PC-9 (cell line): ENCODE data around the gene RSAD1. TPM values are rescaled to one million over a fixed set of nuclear protein-coding genes. Genes with fewer than 3 reads are reported as not detected.

Experiments
- BruUV-seq: library from RNA; stranded (reverse); fragments of 400-500 nt; replicated peaks from 2 replicates; lab custom pipeline; 2021; lab: Mats Ljungman, UMichigan
- CTCF ChIA-PET: fragments of 300-600 bp; sonication (Branson Sonifier 250); formaldehyde crosslinking; loops from one replicate; lab custom pipeline; 2022; ENCODE audit warnings: antibody characterized with exemption; lab: Charles Lee
- POLR2A ChIA-PET: fragments of 300-600 bp; sonication (Branson Sonifier 250); formaldehyde crosslinking; loops from one replicate; lab custom pipeline; 2022; ENCODE audit warnings: antibody characterized with exemption; ENCODE audit not compliant: unreplicated experiment; lab: Charles Lee
- DNase-seq, 2 experiments: peaks; one replicate each; pipeline versions ENCODE4 v3.0.0 to v3.0.0-alpha.2; 2015 to 2022; ENCODE audit warnings: mixed read lengths in 1 of 2
- H2AFZ ChIP-seq: fragments of 200-600 bp; sonication (generic); 2 replicates; pipeline ENCODE4 v1.8.1; 2017; ENCODE audit warnings: antibody characterized with exemption
- H3F3A ChIP-seq: fragments of 200-600 bp; sonication (generic); 2 replicates; pipeline ENCODE4 v1.8.1; 2017; ENCODE audit warnings: antibody characterized with exemption, mild to moderate bottlenecking, low read depth; ENCODE audit not compliant: insufficient read depth
- H3K27ac ChIP-seq: fragments of 200-600 bp; sonication (generic); 2 replicates; pipeline ENCODE4 v1.6.1; 2016; ENCODE audit warnings: mixed run types
- H3K27me3 ChIP-seq: fragments of 200-600 bp; sonication (generic); 2 replicates; pipeline ENCODE4 v1.6.1; 2016; ENCODE audit warnings: low read depth, mixed run types; ENCODE audit not compliant: insufficient read depth
- H3K36me3 ChIP-seq: fragments of 200-600 bp; sonication (generic); 2 replicates; pipeline ENCODE4 v1.6.1; 2016; ENCODE audit warnings: low read depth, mixed run types
- H3K4me1 ChIP-seq: fragments of 200-600 bp; sonication (generic); replicated peaks from 2 replicates; pipeline ENCODE4 v1.6.1; 2016; ENCODE audit warnings: mixed run types; ENCODE audit not compliant: insufficient read depth
- H3K4me2 ChIP-seq: fragments of 200-600 bp; sonication (generic); 2 replicates; pipeline ENCODE4 v1.6.1; 2017; ENCODE audit warnings: mixed run types
- H3K4me3 ChIP-seq: fragments of 200-600 bp; sonication (generic); 2 replicates; pipeline ENCODE4 v1.6.1; 2016; ENCODE audit warnings: mixed run types
- H3K79me2 ChIP-seq: fragments of 200-600 bp; sonication (generic); 2 replicates; pipeline ENCODE4 v1.6.1; 2017; ENCODE audit warnings: low read depth, mixed run types
- H3K9me2 ChIP-seq: fragments of 200-600 bp; sonication (generic); 2 replicates; pipeline ENCODE4 v1.8.1; 2017; ENCODE audit warnings: mild to moderate bottlenecking; ENCODE audit not compliant: insufficient read depth
- H3K9me3 ChIP-seq: fragments of 200-600 bp; sonication (generic); 2 replicates; pipeline ENCODE4 v1.8.1; 2016; ENCODE audit warnings: low read depth; ENCODE audit not compliant: insufficient read depth
- H4K20me1 ChIP-seq: fragments of 200-600 bp; sonication (generic); 2 replicates; pipeline ENCODE4 v1.8.1; 2017; ENCODE audit not compliant: insufficient read depth
- CTCF ChIP-seq: fragments of 200-600 bp; sonication (generic); conservative IDR thresholded peaks from 2 replicates; pipeline ENCODE4 v1.6.1; 2017; ENCODE audit warnings: mixed run types, antibody characterized with exemption, mild to moderate bottlenecking, moderate library complexity
- EZH2 ChIP-seq: fragments of 200-600 bp; sonication (generic); IDR thresholded peaks from 2 replicates; pipeline ENCODE4 v1.8.0; 2017; ENCODE audit warnings: antibody characterized with exemption, low read depth
- intact Hi-C: fragments of 100-400 bp; cut with micrococcal nuclease; formaldehyde crosslinking; loops from one replicate; pipeline ENCODE4 v1.10.0; 2022; ENCODE audit not compliant: unreplicated experiment
- total RNA-seq: library from RNA; stranded (reverse); gene quantifications from 2 replicates; pipeline ENCODE4 v1.2.3, GENCODE V29; 2021

RSAD1 gene
- total RNA-seq, 1 experiment from 2014 or later: 15.1 TPM

- DNase-seq: no peak
- Histone ChIP-seq H3K9me3 (no peaks in the 10 kb centered on the region), H4K20me1 (no peaks in the 10 kb centered on the region), H3K9me2 (no peaks in the 10 kb centered on the region), H3K36me3 (no peaks in the 10 kb centered on the region; the same call in 1 of the 2 replicates), H3K4me1 (peaks cover 49% of the 10 kb centered on the region), H3F3A (peaks cover 66% of the 10 kb centered on the region), H2AFZ (no peak overlapping the region), H3K79me2 (peaks cover 55% of the 10 kb centered on the region), H3K27me3 (no peaks in the 10 kb centered on the region), H3K4me2 (no peak overlapping the region; the same call in 1 of the 2 replicates), H3K4me3 (no peak overlapping the region), H3K27ac (peak overlapping the region; percentile 74)
- BruUV-seq: no TSS peak
- ChIA-PET CTCF (interaction anchor here (0.6 kb wide), 1 partner anchor 42 kb away, joined by 6 read pairs; the partner anchor contains the start of gene LRRC59), POLR2A (no interaction called here)
- TF ChIP-seq EZH2 (no peak), CTCF (no peak)
- intact Hi-C loops: no loop called here
Observed at GRCh38 chr17:50439008-50439407, 39.7 kb upstream of the RSAD1 start.

- Histone ChIP-seq H3K79me2 (peaks cover 66% of the 10 kb centered on the region), H3K4me2 (peak overlapping the region; percentile 57), H3F3A (peaks cover 71% of the 10 kb centered on the region), H3K27ac (peak overlapping the region; percentile 74), H2AFZ (no peak overlapping the region), H3K36me3 (peaks cover 3% of the 10 kb centered on the region; the same call in 1 of the 2 replicates), H3K4me3 (peak overlapping the region; percentile 10; the same call in 1 of the 2 replicates), H3K9me2 (no peaks in the 10 kb centered on the region), H4K20me1 (no peaks in the 10 kb centered on the region), H3K27me3 (no peaks in the 10 kb centered on the region), H3K4me1 (peaks cover 62% of the 10 kb centered on the region), H3K9me3 (no peaks in the 10 kb centered on the region)
- no TSS peak for BruUV-seq
- DNase-seq: peak; percentile 90 to 98
- POLR2A ChIA-PET: interaction anchor here (0.5 to 1.0 kb wide), 6 partner anchors 8 to 732 kb away, joined by 3 to 8 read pairs (median 4); partner anchors contain the start of gene ACSF2
- CTCF ChIA-PET: interaction anchor here (1.9 kb wide), 1 partner anchor 43 kb away, joined by 8 read pairs; the partner anchor contains the start of gene LRRC59
- intact Hi-C loops: loop anchor here (1.0 to 2.0 kb wide), 2 partner anchors 44 to 49 kb away; partner anchors contain the start of gene LRRC59
- TF ChIP-seq EZH2: no peak
Observed at GRCh38 chr17:50440172-50440837, 38.4 kb upstream of the RSAD1 start.

- peak in 1 of 2 experiments; percentile 58 for DNase-seq
- Histone ChIP-seq H3K4me1 (peaks cover 70% of the 10 kb centered on the region), H3K9me3 (no peaks in the 10 kb centered on the region), H3K27me3 (no peaks in the 10 kb centered on the region), H3K9me2 (no peaks in the 10 kb centered on the region), H3K36me3 (peaks cover 11% of the 10 kb centered on the region; the same call in 1 of the 2 replicates), H3K4me3 (peak overlapping the region; percentile 10; the same call in 1 of the 2 replicates), H3K4me2 (peak overlapping the region; percentile 57), H4K20me1 (no peaks in the 10 kb centered on the region), H3K27ac (peak overlapping the region; percentile 74), H3F3A (peaks cover 71% of the 10 kb centered on the region), H2AFZ (no peak overlapping the region), H3K79me2 (peaks cover 74% of the 10 kb centered on the region)
- no peak for TF ChIP-seq EZH2
- no peak for TF ChIP-seq CTCF
- BruUV-seq: no TSS peak
- ChIA-PET CTCF (interaction anchor here (1.9 kb wide), 1 partner anchor 43 kb away, joined by 8 read pairs; the partner anchor contains the start of gene LRRC59), POLR2A (interaction anchor here (0.5 to 1.0 kb wide), 4 partner anchors 9 to 732 kb away, joined by 3 to 8 read pairs (median 4); partner anchors contain the start of gene ACSF2)
- intact Hi-C loops: loop anchor here (1.0 to 2.0 kb wide), 2 partner anchors 44 to 50 kb away; partner anchors contain the start of gene LRRC59
Observed at GRCh38 chr17:50440838-50441829, 37.5 kb upstream of the RSAD1 start.
